Stimulated activated CD8-positive, alpha-beta memory T cell treated with anti-CD3 and anti-CD28 coated beads, Interleukin-15, amount 100 ng/mL, for 4 hours (primary cell): ENCODE data around the gene MACROD2.
"Not testable (repeated sequence)": the region's sequence is repeated elsewhere in the genome, so short reads cannot be mapped to it uniquely, and the experiment has no call there.

Experiments used
- DNase-seq, 2 donors: peaks; one replicate each; pipeline ENCODE4 v3.0.0-alpha.2; 2020; ENCODE audit warnings: low read depth in 2 of 2

Gene MACROD2

GRCh38 chr20:14266246-14266645 lies 270.9 kb downstream of the MACROD2 start:
- no peak for DNase-seq

GRCh38 chr20:14270751-14271150 lies 275.4 kb downstream of the MACROD2 start:
- DNase-seq, result not testable (repeated sequence)

GRCh38 chr20:14282140-14282539 lies 286.8 kb downstream of the MACROD2 start:
- DNase-seq, result no peak

GRCh38 chr20:14284443-14284842 lies 289.1 kb downstream of the MACROD2 start:
- DNase-seq, result no peak

- DNase-seq, result no peak
Measured at GRCh38 chr20:14288341-14289330, 293.3 kb downstream of the MACROD2 start.

- no peak for DNase-seq
Measured at GRCh38 chr20:14291502-14291901, 296.2 kb downstream of the MACROD2 start.

GRCh38 chr20:14295238-14295637 lies 299.9 kb downstream of the MACROD2 start:
- DNase-seq, result no peak

GRCh38 chr20:14295770-14296309 lies 300.5 kb downstream of the MACROD2 start:
- no peak for DNase-seq

- DNase-seq, result no peak
Measured at GRCh38 chr20:14299831-14300230, 304.5 kb downstream of the MACROD2 start.

- no peak for DNase-seq
Measured at GRCh38 chr20:14303106-14303505, 307.8 kb downstream of the MACROD2 start.

GRCh38 chr20:14303651-14304050 lies 308.3 kb downstream of the MACROD2 start:
- no peak for DNase-seq

- no peak for DNase-seq
Measured at GRCh38 chr20:14304472-14304871, 309.2 kb downstream of the MACROD2 start.

- no peak for DNase-seq
Measured at GRCh38 chr20:14307956-14308355, 312.6 kb downstream of the MACROD2 start.

- no peak for DNase-seq
Measured at GRCh38 chr20:14310977-14311627, 315.8 kb downstream of the MACROD2 start.

GRCh38 chr20:14312001-14312400 lies 316.7 kb downstream of the MACROD2 start:
- no peak for DNase-seq

GRCh38 chr20:14313341-14314020 lies 318.2 kb downstream of the MACROD2 start:
- DNase-seq, result no peak

- DNase-seq, result no peak
Measured at GRCh38 chr20:14319704-14320103, 324.4 kb downstream of the MACROD2 start.

- DNase-seq, result no peak
Measured at GRCh38 chr20:14331646-14332045, 336.3 kb downstream of the MACROD2 start.

- DNase-seq, result no peak
Measured at GRCh38 chr20:14332866-14333265, 337.6 kb downstream of the MACROD2 start.

- DNase-seq, result no peak
Measured at GRCh38 chr20:14333721-14334120, 338.4 kb downstream of the MACROD2 start.

GRCh38 chr20:14334306-14334930 lies 339.1 kb downstream of the MACROD2 start:
- no peak for DNase-seq

- DNase-seq, result no peak
Measured at GRCh38 chr20:14335052-14335451, 339.7 kb downstream of the MACROD2 start.
